ENCODE data around the gene GPD1.

Gene GPD1

DNA sequence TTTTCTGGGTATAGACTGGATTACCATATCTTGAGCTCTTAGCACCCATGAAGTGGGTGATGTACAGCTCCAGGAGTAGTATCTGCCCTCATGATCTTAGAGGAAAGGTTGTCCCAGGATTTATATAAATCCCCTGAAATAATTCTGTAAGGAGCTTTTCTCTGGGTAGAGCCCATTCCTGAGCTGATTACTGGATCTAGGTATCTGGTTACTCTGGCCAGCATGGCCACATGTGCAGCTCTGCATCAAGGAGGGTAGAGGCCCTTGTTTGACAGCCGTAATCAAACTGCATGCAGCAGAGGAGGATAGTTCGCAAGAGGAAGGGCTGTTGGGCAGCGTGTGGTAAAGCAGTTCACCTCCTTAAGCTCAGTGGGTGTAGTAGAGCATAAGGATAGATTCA, 16.7 kb downstream of the GPD1 start:
- H3K4me3 ChIP-seq (ENCODE audit: low read depth, low read length), result no peak overlapping the region
- DNase-seq (ENCODE audit: low read depth), result no peak
- TF ChIP-seq, protein P1, sequence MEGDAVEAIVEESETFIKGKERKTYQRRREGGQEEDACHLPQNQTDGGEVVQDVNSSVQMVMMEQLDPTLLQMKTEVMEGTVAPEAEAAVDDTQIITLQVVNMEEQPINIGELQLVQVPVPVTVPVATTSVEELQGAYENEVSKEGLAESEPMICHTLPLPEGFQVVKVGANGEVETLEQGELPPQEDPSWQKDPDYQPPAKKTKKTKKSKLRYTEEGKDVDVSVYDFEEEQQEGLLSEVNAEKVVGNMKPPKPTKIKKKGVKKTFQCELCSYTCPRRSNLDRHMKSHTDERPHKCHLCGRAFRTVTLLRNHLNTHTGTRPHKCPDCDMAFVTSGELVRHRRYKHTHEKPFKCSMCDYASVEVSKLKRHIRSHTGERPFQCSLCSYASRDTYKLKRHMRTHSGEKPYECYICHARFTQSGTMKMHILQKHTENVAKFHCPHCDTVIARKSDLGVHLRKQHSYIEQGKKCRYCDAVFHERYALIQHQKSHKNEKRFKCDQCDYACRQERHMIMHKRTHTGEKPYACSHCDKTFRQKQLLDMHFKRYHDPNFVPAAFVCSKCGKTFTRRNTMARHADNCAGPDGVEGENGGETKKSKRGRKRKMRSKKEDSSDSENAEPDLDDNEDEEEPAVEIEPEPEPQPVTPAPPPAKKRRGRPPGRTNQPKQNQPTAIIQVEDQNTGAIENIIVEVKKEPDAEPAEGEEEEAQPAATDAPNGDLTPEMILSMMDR (IDR thresholded peaks at IDR 0.05; ENCODE audit: low read depth, low read length, missing control alignments), result no peak

DNA sequence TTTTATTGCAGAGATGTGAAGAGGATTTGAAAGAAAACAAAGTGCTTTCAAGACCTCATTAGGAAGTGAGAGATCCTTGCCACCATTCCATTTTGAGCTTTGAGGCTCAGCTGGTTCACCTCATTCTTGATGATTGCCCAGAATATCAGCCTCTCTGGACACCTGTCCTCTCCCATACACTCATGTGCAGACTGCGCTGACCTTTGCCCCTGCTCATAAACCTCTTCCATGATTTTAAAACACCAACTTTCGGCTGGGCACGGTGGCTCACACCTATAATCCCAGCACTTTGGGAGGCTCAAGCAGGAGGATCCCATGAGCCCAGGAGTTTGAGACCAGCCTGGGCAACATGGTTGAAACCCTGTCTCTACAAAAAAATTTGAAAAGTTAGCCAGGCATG, 17.1 kb downstream of the GPD1 start:
- TF ChIP-seq, protein P1 (IDR thresholded peaks at IDR 0.05; ENCODE audit: low read depth, low read length, missing control alignments), result no peak
- no peak overlapping the region for H3K4me3 ChIP-seq (ENCODE audit: low read depth, low read length)
- no peak for DNase-seq (ENCODE audit: low read depth)

DNA sequence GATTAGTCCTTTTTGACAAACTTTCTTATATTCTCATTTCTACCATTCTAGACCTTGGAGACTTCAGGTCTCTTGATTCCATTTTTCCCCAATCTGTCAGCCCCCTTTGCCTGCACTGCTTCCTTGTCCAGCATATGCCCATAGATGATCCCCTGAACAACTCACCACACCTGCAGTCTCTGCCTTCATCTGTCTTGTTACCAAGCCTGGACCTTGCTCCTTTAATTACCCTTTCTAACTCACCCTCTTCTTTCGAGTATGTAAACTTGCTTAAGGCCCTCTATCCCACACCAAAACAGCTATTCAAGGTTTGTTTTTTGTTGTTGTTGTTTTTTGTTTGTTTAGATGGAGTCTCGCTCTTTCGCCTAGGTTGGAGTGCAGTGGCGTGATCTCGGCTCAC, 17.8 kb downstream of the GPD1 start:
- TF ChIP-seq, protein P1 (IDR thresholded peaks at IDR 0.05; ENCODE audit: low read depth, low read length, missing control alignments), result no peak
- DNase-seq (ENCODE audit: low read depth), result no peak
- no peak overlapping the region for H3K4me3 ChIP-seq (ENCODE audit: low read depth, low read length)

DNA sequence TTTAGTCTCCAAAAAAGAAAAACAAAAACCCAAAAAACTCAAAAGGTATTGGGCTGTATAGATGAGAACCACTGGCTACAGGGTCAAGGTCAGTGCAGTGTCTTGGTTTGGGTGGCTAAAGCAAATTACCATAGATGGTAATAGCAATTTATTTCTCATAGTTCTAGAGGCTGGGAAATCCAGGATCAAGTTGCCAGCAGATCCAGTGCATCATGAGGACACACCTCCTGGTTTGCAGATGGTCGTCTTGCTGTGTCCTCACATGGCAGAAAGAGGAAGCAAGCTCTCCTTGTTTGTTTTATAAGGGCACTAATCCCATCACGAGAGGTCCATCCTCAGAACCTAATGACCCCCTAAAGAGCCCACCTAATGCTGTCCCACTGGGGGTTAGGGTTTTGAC, 19.4 kb downstream of the GPD1 start:
- TF ChIP-seq, protein P1 (IDR thresholded peaks at IDR 0.05; ENCODE audit: low read depth, low read length, missing control alignments), result no peak
- DNase-seq (ENCODE audit: low read depth), result no peak
- H3K4me3 ChIP-seq (ENCODE audit: low read depth, low read length), result no peak overlapping the region

DNA sequence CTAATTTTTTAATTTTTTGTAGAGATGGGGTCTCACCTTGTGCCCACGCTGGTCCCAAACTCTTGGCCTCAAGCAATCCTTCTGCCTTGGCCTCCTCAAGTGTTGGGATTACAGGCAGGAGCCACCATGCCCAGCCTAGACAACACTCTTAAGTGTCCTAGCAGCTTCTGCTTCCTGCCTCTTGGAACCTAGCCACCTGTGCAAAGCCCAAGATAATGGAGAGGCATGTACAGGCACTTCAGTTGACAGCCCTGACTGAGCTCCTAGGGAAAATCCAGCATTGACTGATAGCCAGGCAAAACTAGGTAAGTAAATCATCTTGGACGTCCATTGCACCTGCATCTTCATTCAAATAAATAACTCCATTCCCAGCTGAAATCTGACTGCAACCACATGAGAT, 23.7 kb downstream of the GPD1 start:
- TF ChIP-seq, protein P1 (IDR thresholded peaks at IDR 0.05; ENCODE audit: low read depth, low read length, missing control alignments), result no peak
- no peak overlapping the region for H3K4me3 ChIP-seq (ENCODE audit: low read depth, low read length)
- DNase-seq (ENCODE audit: low read depth), result no peak

DNA sequence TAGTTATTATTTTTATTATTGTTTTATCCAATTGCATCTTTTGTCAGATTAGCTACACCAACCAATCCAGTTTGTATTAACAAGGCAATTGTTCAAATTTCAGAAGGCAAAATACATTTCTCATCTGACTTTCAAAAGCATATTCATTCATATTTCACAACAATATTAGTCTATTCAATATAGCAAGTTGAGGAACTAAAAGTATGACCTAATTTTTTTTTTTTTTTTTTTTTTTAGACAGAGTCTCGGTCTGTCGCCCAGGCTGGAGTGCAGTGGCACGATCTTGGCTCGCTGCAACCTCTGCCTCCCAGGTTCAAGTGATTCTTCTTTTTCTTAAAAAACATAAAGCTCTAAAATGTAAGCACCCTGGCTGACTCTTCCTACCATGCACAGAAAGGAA, 25.5 kb downstream of the GPD1 start:
- TF ChIP-seq, protein P1 (IDR thresholded peaks at IDR 0.05; ENCODE audit: low read depth, low read length, missing control alignments), result no peak
- H3K4me3 ChIP-seq (ENCODE audit: low read depth, low read length), result no peak overlapping the region
- no peak for DNase-seq (ENCODE audit: low read depth)

DNA sequence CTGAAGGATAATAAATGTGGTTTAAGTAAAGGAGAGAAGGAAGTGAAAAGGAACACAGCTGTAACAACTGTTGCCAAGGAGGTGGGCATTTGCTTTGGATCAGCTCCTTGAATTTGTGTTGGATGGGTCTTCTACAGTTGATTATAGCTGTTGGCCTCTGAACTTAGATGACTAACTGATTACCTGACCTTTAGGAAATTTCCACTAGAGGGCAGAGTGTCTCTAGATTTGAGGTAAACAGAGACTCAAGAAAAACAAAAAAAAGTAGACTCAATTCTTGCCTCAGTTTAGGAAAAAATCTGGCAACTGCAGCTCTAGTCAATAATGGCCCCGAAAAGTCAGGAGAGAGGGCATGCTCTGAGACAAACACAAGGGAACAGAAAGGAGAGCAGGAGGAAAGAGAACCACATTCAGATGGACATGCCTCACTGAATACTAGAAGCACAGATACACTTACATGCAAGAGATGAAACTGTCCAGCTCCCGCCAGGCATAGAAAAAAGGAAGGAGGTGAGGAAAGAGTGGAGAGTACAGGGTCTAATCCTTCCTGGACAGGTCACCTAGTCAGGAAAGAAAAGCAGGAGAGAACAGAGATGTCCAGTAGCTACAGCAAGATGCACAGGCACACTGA, 28.8 kb downstream of the GPD1 start:
- TF ChIP-seq, protein P1 (IDR thresholded peaks at IDR 0.05; ENCODE audit: low read depth, low read length, missing control alignments), result peak; percentile 36
- DNase-seq (ENCODE audit: low read depth), result no peak
- no peak overlapping the region for H3K4me3 ChIP-seq (ENCODE audit: low read depth, low read length)

All from GM12864 (cell line).